Fibroblast of villous mesenchyme (primary cell): ENCODE data around the gene RNF151. TPM values are rescaled to one million over a fixed set of nuclear protein-coding genes. Genes with fewer than 3 reads are reported as not detected.
A peak's percentile ranks its signal among the peaks of the same experiment; 100 is the strongest.
"Not testable (repeated sequence)": the region's sequence is repeated elsewhere in the genome, so short reads cannot be mapped to it uniquely, and the experiment has no call there.

Source experiments
- DNase-seq: peaks from one replicate; pipeline ENCODE4 v3.0.0-alpha.2; 2010; ENCODE audit warnings: low read depth
- H3K4me3 ChIP-seq: 2 replicates; pipeline ENCODE4 v1.5.1; 2011; ENCODE audit warnings: low read depth, mild to moderate bottlenecking, low read length
- total RNA-seq: library from RNA; depleted of rRNA; stranded (reverse); fragments of >200 nt; gene quantifications from 2 replicates; pipeline ENCODE4 v1.2.3, GENCODE V29; 2012
- TF ChIP-seq, protein P1 (sequence below): IDR thresholded peaks from 2 replicates; pipeline ENCODE4 v1.5.1; 2012; ENCODE audit warnings: low read depth, mild to moderate bottlenecking, low read length; ENCODE audit not compliant: insufficient read depth

Gene RNF151, protein sequence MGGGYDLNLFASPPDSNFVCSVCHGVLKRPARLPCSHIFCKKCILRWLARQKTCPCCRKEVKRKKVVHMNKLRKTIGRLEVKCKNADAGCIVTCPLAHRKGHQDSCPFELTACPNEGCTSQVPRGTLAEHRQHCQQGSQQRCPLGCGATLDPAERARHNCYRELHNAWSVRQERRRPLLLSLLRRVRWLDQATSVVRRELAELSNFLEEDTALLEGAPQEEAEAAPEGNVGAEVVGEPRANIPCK
- total RNA-seq, result not detected in 2 replicates

DNA sequence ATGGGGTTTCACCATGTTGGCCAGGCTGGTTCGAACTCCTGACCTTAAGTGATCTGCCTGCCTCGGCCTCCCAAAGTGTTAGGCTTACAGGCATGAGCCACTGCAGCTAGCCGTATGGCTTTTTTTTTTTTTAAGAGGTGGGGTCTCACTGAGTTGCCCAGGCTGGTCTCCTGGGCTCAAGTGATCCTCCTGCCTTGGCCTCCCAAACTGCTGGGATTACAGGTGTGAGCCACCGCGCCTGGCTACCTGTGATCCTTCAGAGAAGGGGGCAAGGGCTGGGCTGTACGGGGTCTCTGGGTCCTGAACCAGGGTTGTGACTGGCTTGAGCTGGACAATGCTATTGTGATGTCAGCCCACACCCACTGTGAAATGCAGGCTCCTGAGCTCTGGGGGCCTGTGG lies at the start of gene RNF151:
RNF151 (plus strand) TSS at position 397 of the 400 bp plus-strand sequence. CDS start 26 bp downstream, outside the sequence.
- peak within 1 kb of the TSS; percentile 90 for H3K4me3 ChIP-seq
- TF ChIP-seq, protein P1, sequence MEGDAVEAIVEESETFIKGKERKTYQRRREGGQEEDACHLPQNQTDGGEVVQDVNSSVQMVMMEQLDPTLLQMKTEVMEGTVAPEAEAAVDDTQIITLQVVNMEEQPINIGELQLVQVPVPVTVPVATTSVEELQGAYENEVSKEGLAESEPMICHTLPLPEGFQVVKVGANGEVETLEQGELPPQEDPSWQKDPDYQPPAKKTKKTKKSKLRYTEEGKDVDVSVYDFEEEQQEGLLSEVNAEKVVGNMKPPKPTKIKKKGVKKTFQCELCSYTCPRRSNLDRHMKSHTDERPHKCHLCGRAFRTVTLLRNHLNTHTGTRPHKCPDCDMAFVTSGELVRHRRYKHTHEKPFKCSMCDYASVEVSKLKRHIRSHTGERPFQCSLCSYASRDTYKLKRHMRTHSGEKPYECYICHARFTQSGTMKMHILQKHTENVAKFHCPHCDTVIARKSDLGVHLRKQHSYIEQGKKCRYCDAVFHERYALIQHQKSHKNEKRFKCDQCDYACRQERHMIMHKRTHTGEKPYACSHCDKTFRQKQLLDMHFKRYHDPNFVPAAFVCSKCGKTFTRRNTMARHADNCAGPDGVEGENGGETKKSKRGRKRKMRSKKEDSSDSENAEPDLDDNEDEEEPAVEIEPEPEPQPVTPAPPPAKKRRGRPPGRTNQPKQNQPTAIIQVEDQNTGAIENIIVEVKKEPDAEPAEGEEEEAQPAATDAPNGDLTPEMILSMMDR, result no peak
- no peak for DNase-seq

DNA sequence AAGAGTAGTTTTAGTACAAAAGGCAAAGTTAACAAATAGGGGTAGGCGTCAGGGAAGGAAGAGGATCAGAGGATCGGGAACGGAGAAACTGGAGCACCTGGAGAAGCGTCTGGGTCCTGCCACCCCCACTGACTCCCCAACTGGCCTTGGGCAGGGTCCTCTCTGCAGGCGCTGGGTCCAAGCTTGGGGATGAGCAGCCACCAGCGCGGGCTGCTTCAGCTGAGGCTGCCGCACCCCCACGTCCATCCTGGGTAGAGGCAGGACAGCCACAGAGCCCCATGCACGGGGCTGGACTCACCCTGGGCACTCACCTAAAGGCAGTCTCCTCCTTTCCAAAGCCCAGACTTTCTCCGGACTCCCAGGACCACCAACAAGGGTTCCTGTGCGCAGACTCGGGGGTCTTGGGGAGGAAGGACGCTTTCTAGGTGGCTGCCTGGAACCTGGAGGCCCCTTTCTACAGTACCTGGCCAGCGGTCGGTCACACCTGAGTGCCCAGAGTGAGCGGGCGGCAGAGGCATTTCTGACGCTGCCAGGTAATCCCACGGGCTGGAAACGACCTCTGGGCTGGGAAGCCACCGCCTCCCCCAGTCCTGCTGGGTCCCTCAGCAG lies 49.5 kb upstream of the RNF151 start:
- TF ChIP-seq, protein P1, result no peak
- DNase-seq, result no peak
- H3K4me3 ChIP-seq, result no peak overlapping the region

DNA sequence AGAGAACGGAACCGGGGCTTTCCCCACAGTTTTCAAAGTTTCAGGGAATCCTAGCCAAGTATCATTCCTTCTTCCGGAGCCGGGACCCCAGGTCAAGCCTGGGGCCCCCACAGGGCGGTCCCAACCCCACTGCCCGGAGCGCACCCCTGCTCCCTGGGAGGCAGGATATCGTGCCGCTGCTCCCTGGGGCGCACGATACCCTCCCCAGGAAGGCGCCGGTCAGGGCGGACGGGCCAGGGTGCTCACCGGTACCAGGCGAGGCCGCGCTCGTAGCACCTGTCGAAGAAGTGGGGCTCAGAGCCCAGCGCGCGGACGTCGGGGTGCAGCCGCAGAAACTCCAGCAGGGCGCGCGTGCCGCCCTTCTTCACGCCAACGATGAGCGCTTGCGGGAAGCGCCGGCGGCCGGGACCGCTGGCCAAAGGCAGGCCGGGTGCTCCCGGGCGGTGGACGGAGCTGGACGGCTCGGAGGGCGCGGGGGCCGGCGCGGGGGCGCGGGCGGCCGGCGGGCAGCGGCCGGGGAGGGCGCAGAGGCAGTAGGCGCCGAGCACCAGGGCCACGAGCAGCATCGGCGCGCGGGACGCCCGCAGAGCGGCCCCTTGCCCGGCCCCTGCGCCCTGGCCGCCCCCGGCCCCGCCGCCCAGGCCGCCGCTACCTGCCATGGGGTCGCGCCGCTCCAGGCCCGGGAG lies 48.8 kb upstream of the RNF151 start:
- no peak for DNase-seq
- no peak overlapping the region for H3K4me3 ChIP-seq
- TF ChIP-seq, protein P1, result no peak

DNA sequence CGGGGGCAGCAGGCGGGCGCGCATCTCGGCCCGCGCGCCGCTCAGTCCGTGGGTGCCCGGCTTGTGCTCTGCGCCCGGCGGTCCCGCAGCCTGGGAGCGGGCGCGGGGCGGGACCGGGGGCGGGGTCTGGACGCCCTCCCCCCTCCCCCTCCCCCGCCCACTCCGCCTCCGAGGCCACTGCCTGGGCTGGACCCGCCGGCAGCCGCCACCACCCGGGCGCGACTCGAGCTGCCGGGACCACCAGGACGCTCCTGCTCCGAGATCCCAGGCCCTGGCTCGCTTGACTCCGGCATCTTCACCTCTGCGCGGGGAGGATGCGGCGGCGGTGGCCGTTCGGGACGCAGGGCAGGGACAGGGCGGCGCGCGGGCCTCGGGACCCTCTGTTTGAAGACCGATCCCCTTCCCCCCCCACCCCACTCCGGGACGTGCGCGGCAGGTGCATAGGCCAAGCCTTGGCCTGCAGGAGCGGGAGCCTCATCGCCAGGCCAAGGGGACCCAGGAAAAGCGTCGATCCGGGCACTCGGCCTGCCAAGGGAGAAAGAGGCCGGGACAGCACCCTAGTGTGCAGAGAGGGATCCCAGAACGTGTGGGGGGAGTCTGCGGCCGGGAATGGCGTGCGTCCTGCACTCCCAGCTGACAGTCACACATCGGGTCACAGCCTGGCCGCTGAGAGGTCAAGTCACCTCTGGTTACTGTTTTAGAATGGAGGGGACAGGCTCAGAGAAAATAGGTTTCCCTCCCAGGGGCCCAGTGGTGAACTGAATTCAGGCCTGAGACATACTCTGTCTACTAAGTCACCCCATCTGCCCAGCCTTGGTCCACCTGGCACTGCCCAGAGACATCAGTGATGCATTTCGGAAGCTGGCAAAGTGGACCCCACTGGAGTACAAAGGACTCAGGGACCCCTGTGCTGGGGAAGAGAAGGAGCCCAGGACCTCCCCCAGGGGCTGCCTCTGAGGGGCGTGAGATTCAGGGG lies 48.0 kb upstream of the RNF151 start, which contains the start of gene HS3ST6:
HS3ST6 (minus strand) TSS at position 65 of the 976 bp plus-strand sequence. CDS start 92 bp downstream, outside the sequence.
- TF ChIP-seq, protein P1, result no peak
- DNase-seq, result no peak
- H3K4me3 ChIP-seq, result no peak within 1 kb of the TSS

DNA sequence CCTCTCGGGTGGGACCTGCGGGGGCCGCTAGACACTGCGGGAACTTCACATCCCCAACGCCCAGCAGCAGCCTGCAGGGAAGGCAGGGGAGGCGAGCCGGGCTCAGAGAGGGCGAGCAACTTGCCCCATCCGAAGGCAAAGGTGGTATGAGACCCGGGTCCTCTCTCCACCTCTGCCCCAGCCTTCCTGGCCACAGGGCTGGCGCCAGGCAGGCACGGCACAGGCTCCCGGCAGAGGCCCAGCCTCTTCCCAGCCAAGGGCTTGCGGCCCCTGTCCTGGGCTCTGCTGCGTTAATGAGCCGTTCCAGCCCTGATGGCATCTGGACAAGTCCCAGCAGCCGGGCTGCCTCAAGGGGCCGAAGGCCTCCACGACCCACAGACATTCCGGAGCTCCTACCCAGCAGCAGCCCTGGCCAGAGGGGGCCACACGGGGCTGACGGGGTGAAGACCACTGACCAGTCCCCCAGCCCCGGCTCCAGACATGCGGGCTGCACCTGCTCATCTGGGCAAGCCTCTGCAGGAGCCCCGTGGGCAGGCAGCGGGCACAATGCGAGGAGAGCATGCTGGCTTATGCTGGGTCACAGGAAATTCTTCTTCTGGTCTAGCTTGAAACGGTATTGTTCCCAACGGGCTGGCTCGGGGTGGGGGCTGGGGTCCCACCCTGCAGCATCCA lies 47.2 kb upstream of the RNF151 start:
- TF ChIP-seq, protein P1, result no peak
- DNase-seq, result no peak
- no peak overlapping the region for H3K4me3 ChIP-seq

DNA sequence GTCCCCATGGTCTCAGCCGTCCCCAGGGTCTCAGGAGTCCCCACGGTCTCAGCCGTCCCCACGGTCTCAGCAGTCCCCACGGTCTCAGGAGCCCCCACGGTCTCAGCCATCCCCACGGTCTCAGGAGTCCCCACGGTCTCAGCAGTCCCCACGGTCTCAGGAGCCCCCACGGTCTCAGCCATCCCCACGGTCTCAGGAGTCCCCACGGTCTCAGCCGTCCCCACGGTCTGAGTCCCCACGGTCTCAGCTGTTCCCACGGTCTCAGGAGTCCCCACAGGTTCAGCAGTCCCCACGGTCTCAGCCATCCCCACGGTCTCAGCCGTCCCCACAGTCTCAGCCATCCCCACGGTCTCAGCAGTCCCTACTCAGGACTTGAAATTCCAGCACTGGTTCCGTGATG lies 46.5 kb upstream of the RNF151 start:
- not testable (repeated sequence) for DNase-seq, H3K4me3 ChIP-seq
